HUES6 (cell line): Measurements from ENCODE around the gene ZFAND2B.

Source experiments
- H3K27ac ChIP-seq: 2 replicates; pipeline ENCODE4 v1.7.0; 2013; ENCODE audit warnings: low read depth, mild to moderate bottlenecking, low read length, inconsistent platforms
- H3K27me3 ChIP-seq: 2 replicates; pipeline ENCODE4 v1.6.1; 2013; ENCODE audit warnings: low read length; ENCODE audit not compliant: control insufficient read depth, insufficient read depth
- H3K36me3 ChIP-seq: 2 replicates; pipeline ENCODE4 v1.6.1; 2013; ENCODE audit warnings: low read length; ENCODE audit not compliant: control insufficient read depth, insufficient read depth
- H3K4me1 ChIP-seq: 2 replicates; pipeline ENCODE4 v1.6.1; 2013; ENCODE audit warnings: low read length; ENCODE audit not compliant: control insufficient read depth, insufficient read depth
- H3K4me3 ChIP-seq: 2 replicates; pipeline ENCODE4 v1.5.1; 2013; ENCODE audit warnings: low read depth, low read length
- H3K9ac ChIP-seq: one replicate; pipeline ENCODE4 v1.6.1; 2013; ENCODE audit warnings: mild to moderate bottlenecking, low read length
- H3K9me3 ChIP-seq: 2 replicates; pipeline ENCODE4 v1.6.1; 2013; ENCODE audit warnings: low read depth, low read length; ENCODE audit not compliant: control insufficient read depth, insufficient read depth

Gene ZFAND2B

GRCh38 chr2:219207884-219208740 is 1.5 kb downstream of the ZFAND2B start:
- peaks cover 8% of the 10 kb centered on the region for H3K4me1 ChIP-seq
- H3K27me3 ChIP-seq: no peaks in the 10 kb centered on the region
- H3K9ac ChIP-seq: peak overlapping the region; percentile 1
- H3K9me3 ChIP-seq: 0 out of 2 replicates have a peak, but pooled peaks cover 2% of the 10 kb centered on the region
- no peak overlapping the region for H3K27ac ChIP-seq
- peaks cover 49% of the 10 kb centered on the region for H3K36me3 ChIP-seq
- no peak overlapping the region for H3K4me3 ChIP-seq

- Histone ChIP-seq H3K27ac (no peak overlapping the region), H3K27me3 (no peaks in the 10 kb centered on the region), H3K9ac (no peak overlapping the region), H3K4me3 (no peak overlapping the region), H3K4me1 (peaks cover 8% of the 10 kb centered on the region), H3K9me3 (0 out of 2 replicates have a peak, but pooled peaks cover under 1% of the 10 kb centered on the region), H3K36me3 (peaks cover 63% of the 10 kb centered on the region)
Measured at GRCh38 chr2:219209236-219210195, 2.9 kb downstream of the ZFAND2B start.

GRCh38 chr2:219210196-219210885 is 3.8 kb downstream of the ZFAND2B start:
- Histone ChIP-seq H3K4me3 (no peak overlapping the region), H3K27me3 (no peaks in the 10 kb centered on the region), H3K9me3 (no peaks in the 10 kb centered on the region), H3K4me1 (peaks cover 8% of the 10 kb centered on the region), H3K27ac (no peak overlapping the region), H3K9ac (no peak overlapping the region), H3K36me3 (peaks cover 72% of the 10 kb centered on the region)

- Histone ChIP-seq H3K9ac (no peak overlapping the region), H3K36me3 (peaks cover 77% of the 10 kb centered on the region), H3K27me3 (no peaks in the 10 kb centered on the region), H3K27ac (no peak overlapping the region), H3K4me1 (peaks cover 8% of the 10 kb centered on the region), H3K9me3 (no peaks in the 10 kb centered on the region), H3K4me3 (no peak overlapping the region)
Measured at GRCh38 chr2:219210886-219211362, 4.3 kb downstream of the ZFAND2B start.

- H3K36me3 ChIP-seq: peaks cover 75% of the 10 kb centered on the region
Measured at GRCh38 chr2:219213026-219213415, 6.4 kb downstream of the ZFAND2B start.

GRCh38 chr2:219213486-219214071 is 7.0 kb downstream of the ZFAND2B start:
- no peak overlapping the region for H3K4me3 ChIP-seq

More at GRCh38 chr2:219213026-219213415, 6.4 kb downstream of the ZFAND2B start:
- no peaks in the 10 kb centered on the region for H3K27me3 ChIP-seq
- H3K27ac ChIP-seq: no peak overlapping the region
- no peaks in the 10 kb centered on the region for H3K9me3 ChIP-seq
- no peak overlapping the region for H3K4me3 ChIP-seq
- no peak overlapping the region for H3K9ac ChIP-seq
- peaks cover 11% of the 10 kb centered on the region for H3K4me1 ChIP-seq

GRCh38 chr2:219214141-219214540 is 7.6 kb downstream of the ZFAND2B start:
- Histone ChIP-seq H3K9me3 (no peaks in the 10 kb centered on the region), H3K36me3 (peaks cover 63% of the 10 kb centered on the region), H3K27ac (no peak overlapping the region)

More at GRCh38 chr2:219213486-219214071, 7.0 kb downstream of the ZFAND2B start:
- Histone ChIP-seq H3K27me3 (no peaks in the 10 kb centered on the region), H3K9ac (no peak overlapping the region), H3K36me3 (peaks cover 69% of the 10 kb centered on the region), H3K4me1 (peaks cover 12% of the 10 kb centered on the region), H3K27ac (no peak overlapping the region), H3K9me3 (no peaks in the 10 kb centered on the region)

GRCh38 chr2:219214786-219215185 is 8.2 kb downstream of the ZFAND2B start:
- H3K4me3 ChIP-seq: no peak overlapping the region
- no peak overlapping the region for H3K9ac ChIP-seq
- no peaks in the 10 kb centered on the region for H3K9me3 ChIP-seq
- peaks cover 57% of the 10 kb centered on the region for H3K36me3 ChIP-seq
- no peak overlapping the region for H3K27ac ChIP-seq
- peaks cover 18% of the 10 kb centered on the region for H3K4me1 ChIP-seq
- no peaks in the 10 kb centered on the region for H3K27me3 ChIP-seq

More at GRCh38 chr2:219214141-219214540, 7.6 kb downstream of the ZFAND2B start:
- no peak overlapping the region for H3K4me3 ChIP-seq
- H3K9ac ChIP-seq: no peak overlapping the region
- no peaks in the 10 kb centered on the region for H3K27me3 ChIP-seq
- peaks cover 14% of the 10 kb centered on the region for H3K4me1 ChIP-seq

GRCh38 chr2:219215871-219216534 is 9.4 kb downstream of the ZFAND2B start:
- Histone ChIP-seq H3K9ac (no peak overlapping the region), H3K4me3 (no peak overlapping the region), H3K9me3 (no peaks in the 10 kb centered on the region), H3K27me3 (no peaks in the 10 kb centered on the region), H3K36me3 (peaks cover 55% of the 10 kb centered on the region), H3K4me1 (peaks cover 18% of the 10 kb centered on the region), H3K27ac (no peak overlapping the region)

- Histone ChIP-seq H3K9ac (no peak overlapping the region), H3K27ac (no peak overlapping the region)
Measured at GRCh38 chr2:219216535-219216915, 9.9 kb downstream of the ZFAND2B start.

More at GRCh38 chr2:219216535-219216915, 9.9 kb downstream of the ZFAND2B start:
- Histone ChIP-seq H3K4me1 (peaks cover 18% of the 10 kb centered on the region), H3K9me3 (no peaks in the 10 kb centered on the region), H3K27me3 (no peaks in the 10 kb centered on the region), H3K36me3 (peaks cover 57% of the 10 kb centered on the region), H3K4me3 (no peak overlapping the region)
